Esophagus mucosa (tissue), 1 donor: ENCODE results near the gene KIFC1. TPM values are rescaled to one million over a fixed set of nuclear protein-coding genes. Genes with fewer than 3 reads are reported as not detected.
A peak's percentile ranks its signal among the peaks of the same experiment; 100 is the strongest.

Experiments used
- ATAC-seq: fragments of 200-7000 bp; cut with Tn5 transposase; one replicate; pipeline ENCODE4 v1.9.1; 2020
- total RNA-seq: library from RNA; stranded (reverse); gene quantifications from one replicate; pipeline ENCODE4 v1.2.4, GENCODE V29; 2023
- donor health status: DM: yes; HTN: yes; CAD: no.

Gene KIFC1
- total RNA-seq, 1 donor from 2014 or later: 19.0 TPM

- ATAC-seq: no peak
These were observed 20.8 kb downstream of the KIFC1 start for GRCh38 chr6:33412140-33413009.

GRCh38 chr6:33413241-33414120 is 21.9 kb downstream of the KIFC1 start:
- no peak for ATAC-seq

- no peak for ATAC-seq
These were observed 23.1 kb downstream of the KIFC1 start for GRCh38 chr6:33414592-33415271.

GRCh38 chr6:33415831-33416230 is 24.2 kb downstream of the KIFC1 start:
- ATAC-seq: no peak

- no peak for ATAC-seq
These were observed 24.9 kb downstream of the KIFC1 start for GRCh38 chr6:33416386-33417127.

GRCh38 chr6:33417128-33417902 is 25.7 kb downstream of the KIFC1 start:
- peak; percentile 13 for ATAC-seq

GRCh38 chr6:33417903-33418689 is 26.5 kb downstream of the KIFC1 start, which contains the start of gene CUTA:
Gene CUTA (minus strand): TSS chr6:33418107. CDS start chr6:33418000, 107 bp downstream.
- ATAC-seq: peak; percentile 93

GRCh38 chr6:33418690-33419291 is 27.2 kb downstream of the KIFC1 start:
- no peak for ATAC-seq

GRCh38 chr6:33419580-33420490 is 28.2 kb downstream of the KIFC1 start, which contains the start of gene SYNGAP1:
Gene SYNGAP1 (plus strand): TSS chr6:33420065. CDS start chr6:33420265, 200 bp downstream.
- no peak for ATAC-seq

- ATAC-seq: no peak
These were observed 29.1 kb downstream of the KIFC1 start for GRCh38 chr6:33420491-33421343.

GRCh38 chr6:33421344-33421643 is 29.7 kb downstream of the KIFC1 start:
- no peak for ATAC-seq

- no peak for ATAC-seq
These were observed 32.2 kb downstream of the KIFC1 start for GRCh38 chr6:33423777-33424176.

GRCh38 chr6:33424855-33425667 is 33.4 kb downstream of the KIFC1 start:
- ATAC-seq: no peak

GRCh38 chr6:33425668-33426577 is 34.3 kb downstream of the KIFC1 start:
- peak; percentile 79 for ATAC-seq

- ATAC-seq: no peak
These were observed 35.2 kb downstream of the KIFC1 start for GRCh38 chr6:33426590-33427511.
